ENCODE results near the gene KCNMA1.

DNA sequence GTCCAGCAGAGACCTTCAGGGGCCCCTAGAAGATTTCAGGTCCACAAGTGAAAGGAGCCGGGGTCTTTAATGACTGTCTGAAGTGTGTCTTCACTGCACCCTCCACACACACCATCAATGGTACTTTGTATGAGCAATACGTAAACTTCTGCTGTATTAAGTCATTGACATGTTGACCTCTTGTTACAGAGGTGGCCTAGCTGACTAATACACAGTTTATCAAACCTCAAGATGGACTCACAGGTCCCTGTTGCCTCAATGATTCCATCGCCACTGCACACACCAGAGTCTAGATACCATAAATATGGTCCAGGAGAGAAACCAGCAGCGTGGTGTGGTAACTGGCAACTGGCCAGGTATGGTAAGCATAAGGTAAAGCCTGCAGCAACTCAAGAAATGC, 19.5 kb downstream of the KCNMA1 start:
- TF ChIP-seq USF2 (IDR thresholded peaks at IDR 0.05; ENCODE audit: borderline replicate concordance, low read depth, low read length) (no peak), POLR2AphosphoS2 (IDR thresholded peaks at IDR 0.05; ENCODE audit: low read depth, low read length) (no peak), EP300 (IDR thresholded peaks at IDR 0.05; ENCODE audit: borderline replicate concordance in 1 of 2, control insufficient read depth in 1 of 2, low read depth in 2 of 2, low read length in 2 of 2) (no peak), POLR2A (IDR thresholded peaks at IDR 0.05; ENCODE audit: low read depth, low read length) (no peak), CTCF (IDR thresholded peaks at IDR 0.05 in 2 of 3, conservative IDR thresholded peaks at IDR 0.05 in 1 of 3; ENCODE audit: control insufficient read depth in 2 of 3, extremely low read depth in 1 of 3, insufficient read depth in 1 of 3, low read depth in 3 of 3, low read length in 3 of 3) (no peak), SIX5 (IDR thresholded peaks at IDR 0.05; ENCODE audit: low read depth, low read length, severe bottlenecking) (no peak), NRF1 (conservative IDR thresholded peaks at IDR 0.05; ENCODE audit: low read depth, low read length) (no peak), PKNOX1 (IDR thresholded peaks at IDR 0.05) (no peak), JUND (IDR thresholded peaks at IDR 0.05; ENCODE audit: low read depth, low read length) (no peak), EZH2 (IDR thresholded peaks at IDR 0.05; ENCODE audit: borderline replicate concordance, control insufficient read depth, low read depth, low read length) (no peak), RAD21 (IDR thresholded peaks at IDR 0.05; ENCODE audit: insufficient read depth, low read depth, low read length) (no peak), FOS (IDR thresholded peaks at IDR 0.05; ENCODE audit: borderline replicate concordance, extremely low read depth, insufficient read length) (no peak), POLR2AphosphoS5 (IDR thresholded peaks at IDR 0.05; ENCODE audit: low read length) (no peak)
- TF ChIP-seq, protein P1, sequence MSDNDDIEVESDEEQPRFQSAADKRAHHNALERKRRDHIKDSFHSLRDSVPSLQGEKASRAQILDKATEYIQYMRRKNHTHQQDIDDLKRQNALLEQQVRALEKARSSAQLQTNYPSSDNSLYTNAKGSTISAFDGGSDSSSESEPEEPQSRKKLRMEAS (IDR thresholded peaks at IDR 0.05; ENCODE audit: low read depth, low read length), result no peak
